Left renal pelvis (tissue), 4 donors: ENCODE results near the gene GPR50. TPM values are rescaled to one million over a fixed set of nuclear protein-coding genes. Genes with fewer than 3 reads are reported as not detected.

Experiments
- DNase-seq, 4 donors: peaks; one replicate each; pipeline ENCODE4 v3.0.0-alpha.2; 2013; ENCODE audit warnings: low read depth in 4 of 4, low spot score in 3 of 4
- polyA plus RNA-seq, 4 donors: library from polyadenylated mRNA; unstranded; fragments of 120-200 nt; gene quantifications; one replicate each; pipeline ENCODE4 v1.2.1, GENCODE V29; 2013; ENCODE audit not compliant: insufficient read length in 4 of 4

The GPR50 gene
- polyA plus RNA-seq, 4 donors = 0.17 to 0.35 TPM; not detected in 2

GRCh38 chrX:151226941-151227340, 50.6 kb downstream of the GPR50 start:
- no peak for DNase-seq

- no peak for DNase-seq
These were observed 51.2 kb downstream of the GPR50 start for GRCh38 chrX:151227627-151228026.

GRCh38 chrX:151228935-151229334, 52.6 kb downstream of the GPR50 start:
- DNase-seq = no peak

Other genes with a start within 250 kb of the GPR50 start
- 100 to 1,000 TPM in 3 of 4 donors, 10 to 100 TPM in 1; 70.0 to 158 (median 128) TPM for gene HMGB3, start 193.2 kb upstream of the GPR50 start, polyA plus RNA-seq
- 10 to 100 TPM; 17.0 to 33.6 (median 31.9) TPM for gene VMA21, start 220.6 kb downstream of the GPR50 start, polyA plus RNA-seq